GM12878 (cell line): ENCODE data around the gene ITPR2. TPM values are rescaled to one million over a fixed set of nuclear protein-coding genes. Genes with fewer than 3 reads are reported as not detected.

ENCODE experiments used
- ATAC-seq: fragments of 200-7000 bp; cut with Tn5 transposase; 3 replicates; pipeline ENCODE4 v1.9.1; 2020; ENCODE audit warnings: mild to moderate bottlenecking, moderate library complexity
- BruUV-seq: library from RNA; stranded (reverse); fragments of 400-500 nt; replicated peaks from 2 replicates; lab custom pipeline; 2021; lab: Mats Ljungman, UMichigan
- CTCF ChIA-PET: fragments of 300-600 bp; sonication (Branson Sonifier 250); formaldehyde crosslinking; extraction: SDS; loops from one replicate; lab custom pipeline; 2021; ENCODE audit warnings: inconsistent platforms; lab: Yijun Ruan, JAX
- POLR2A ChIA-PET: fragments of 350-600 bp; formaldehyde crosslinking; extraction: SDS; loops from one replicate; lab custom pipeline; 2021; ENCODE audit warnings: inconsistent platforms; lab: Charles Lee
- RAD21 ChIA-PET: fragments of 300-600 bp; sonication (Branson Sonifier 250); formaldehyde crosslinking; loops from one replicate; lab custom pipeline; 2023; ENCODE audit warnings: antibody characterized with exemption; ENCODE audit not compliant: unreplicated experiment; lab: Charles Lee
- SMC1A ChIA-PET: fragments of 300-600 bp; sonication (Branson Sonifier 250); formaldehyde crosslinking; loops from one replicate; lab custom pipeline; 2023; ENCODE audit not compliant: unreplicated experiment, uncharacterized antibody; lab: Charles Lee
- DNase-seq: peaks from one replicate; pipeline ENCODE4 v3.0.0-alpha.2; 2011; ENCODE audit warnings: low read depth, low spot score
- FAIRE-seq: peaks from 3 replicates; lab custom pipeline; 2011; peaks lifted over from hg19 to GRCh38; lab: Jason Lieb, UNC
- H2AFZ ChIP-seq: 2 replicates; pipeline ENCODE4 v1.6.0; 2011; ENCODE audit warnings: low read depth, low read length, control low read depth; ENCODE audit not compliant: control insufficient read depth
- H3K27ac ChIP-seq: 2 replicates; pipeline ENCODE4 v1.5.1; 2011; ENCODE audit warnings: control low read depth; ENCODE audit not compliant: control insufficient read depth, insufficient read depth
- H3K27me3 ChIP-seq, 2 experiments: replicated peaks in 1 of 2; 2 replicates each; pipeline versions ENCODE4 v1.6.0 to v1.6.1; 2011; ENCODE audit warnings: low read length in 1 of 2; ENCODE audit not compliant: control insufficient read depth in 2 of 2, insufficient read depth in 2 of 2
- H3K36me3 ChIP-seq, 2 experiments: 2 replicates each; pipeline ENCODE4 v1.5.1; 2011; ENCODE audit warnings: low read length in 1 of 2; ENCODE audit not compliant: control insufficient read depth in 2 of 2, insufficient read depth in 2 of 2
- H3K4me1 ChIP-seq: 2 replicates; pipeline ENCODE4 v1.6.1; 2011; ENCODE audit warnings: mild to moderate bottlenecking, low read length, moderate library complexity, mixed read lengths; ENCODE audit not compliant: control insufficient read depth, insufficient read depth
- H3K4me2 ChIP-seq: 2 replicates; pipeline ENCODE4 v1.6.0; 2011; ENCODE audit warnings: control low read depth; ENCODE audit not compliant: control insufficient read depth, insufficient read depth
- H3K4me3 ChIP-seq: fragments of 200-600 bp; sonication (generic); 2 replicates; pipeline ENCODE4 v1.5.1; 2016
- H3K79me2 ChIP-seq: 2 replicates; pipeline ENCODE4 v1.6.0; 2011; ENCODE audit warnings: low read length; ENCODE audit not compliant: control insufficient read depth, insufficient read depth
- H3K9ac ChIP-seq: 2 replicates; pipeline ENCODE4 v1.8.0; 2011; ENCODE audit warnings: low read length, control low read depth, mixed read lengths; ENCODE audit not compliant: control insufficient read depth, insufficient read depth
- H3K9me3 ChIP-seq: replicated peaks from 3 replicates; pipeline ENCODE4 v1.5.1; 2011; ENCODE audit warnings: mild to moderate bottlenecking, low read length; ENCODE audit not compliant: control insufficient read depth, insufficient read depth
- H4K20me1 ChIP-seq: 2 replicates; pipeline ENCODE4 v1.6.0; 2011; ENCODE audit not compliant: control insufficient read depth, insufficient read depth
- IKZF2 ChIP-seq, 2 experiments: fragments of 450-650 bp; IDR thresholded peaks; 2 replicates each; pipeline ENCODE4 v1.6.1; 2017; ENCODE audit warnings: mild to moderate bottlenecking in 2 of 2, moderate library complexity in 2 of 2
- RBBP5 ChIP-seq: fragments of 200-600 bp; sonication (generic); conservative IDR thresholded peaks from 2 replicates; pipeline ENCODE4 v1.6.1; 2016
- SPI1 ChIP-seq: IDR thresholded peaks from 2 replicates; pipeline ENCODE4 v1.6.1; 2011; ENCODE audit warnings: low read depth, mild to moderate bottlenecking, low read length, moderate library complexity, borderline replicate concordance; ENCODE audit not compliant: insufficient read depth
- WGBS: methylation state at CpG from one replicate; pipeline ENCODE4 v1.1.6; 2016; ENCODE audit warnings: low lambda C conversion rate; ENCODE audit not compliant: insufficient replicate concordance, insufficient coverage; ENCODE audit errors: missing lambda C conversion rate; 5-methylcytosine and 5-hydroxymethylcytosine counted together
- in situ Hi-C: fragments of 300-500 bp; cut with MboI; formaldehyde crosslinking; loops from 9 replicates; pipeline ENCODE4 v1.14.3; 2018; ENCODE audit warnings: mixed read lengths
- intact Hi-C: fragments of 100-400 bp; cut with micrococcal nuclease; formaldehyde crosslinking; loops from one replicate; pipeline ENCODE4 v1.14.2; 2022; ENCODE audit not compliant: unreplicated experiment
- polyA plus RNA-seq, 11 experiments: library from polyadenylated mRNA; depleted of rRNA in 4 of 11; unstranded in 6 of 11; stranded (reverse) in 5 of 11; fragments of >200 nt; fragmentation: Nextera tagmentation in 4 of 11; fragmentation: Illumina TruSeq in 1 of 11; extraction: Ambion mirVana in 4 of 11; extraction: Trizol in 1 of 11; gene quantifications; 1 replicate in 1 of 11; 2 replicates in 10 of 11; pipeline versions ENCODE4 v1.2.1 to v1.2.3, GENCODE V29; 2011 to 2016; ENCODE audit warnings: inconsistent platforms in 2 of 11, missing spikeins in 2 of 11, low read depth in 1 of 11
- total RNA-seq, 4 experiments: library from RNA; depleted of rRNA in 3 of 4; stranded (reverse); fragments of >200 nt in 3 of 4; fragmentation: Illumina TruSeq in 1 of 4; extraction: Trizol in 1 of 4; gene quantifications; 2 replicates each; pipeline versions ENCODE4 v1.2.1 to v1.2.3, GENCODE V29; 2013 to 2021
- TF ChIP-seq, protein P1 (sequence below): fragments of 450-650 bp; IDR thresholded peaks from 2 replicates; pipeline ENCODE4 v1.6.1; 2017; ENCODE audit warnings: borderline replicate concordance

The ITPR2 gene
- total and polyA plus RNA-seq, 10 of the 15 experiments (the other 5 are each of a cell fraction or from before 2014, with no cell fraction given), result 7.5 to 76.2 (median 47.1) TPM

DNA sequence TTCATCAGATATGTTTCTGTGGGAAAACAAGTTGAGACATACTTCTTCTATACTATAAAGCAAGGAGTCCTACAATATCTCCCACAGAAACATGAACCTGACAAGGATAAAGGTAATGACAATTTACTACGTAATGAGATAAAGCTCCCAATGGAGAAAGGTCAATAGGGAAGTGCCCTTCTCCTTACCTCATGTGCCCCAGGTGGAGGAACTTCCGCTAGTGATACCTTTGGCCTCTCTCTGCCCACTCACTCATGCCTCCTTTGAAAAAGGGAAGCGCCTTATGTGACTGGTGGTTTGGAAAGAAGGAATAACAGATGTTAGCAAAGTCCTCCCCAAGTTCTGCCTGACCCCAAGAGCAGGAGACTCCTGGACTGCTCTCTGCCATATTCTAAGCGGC lies 305.3 kb downstream of the ITPR2 start:
- H3K79me2 ChIP-seq, result no peaks in the 10 kb centered on the region
- ChIA-PET RAD21 (no interaction called here), CTCF (interaction anchor here (1.9 kb wide), 1 partner anchor 87 kb away, joined by 4 read pairs; no protein-coding TSS in a partner anchor), POLR2A (no interaction called here), SMC1A (interaction anchor here (1.5 kb wide), 1 partner anchor 40 kb away, joined by 4 read pairs; no protein-coding TSS in a partner anchor)
- in situ Hi-C loops, result no loop called here
- no peak for ATAC-seq
- H3K27me3 ChIP-seq, result no peaks in the 10 kb centered on the region
- TF ChIP-seq RBBP5, result no peak
- TF ChIP-seq IKZF2 (IDR thresholded peaks at IDR 0.05), result no peak
- TF ChIP-seq, protein P1, sequence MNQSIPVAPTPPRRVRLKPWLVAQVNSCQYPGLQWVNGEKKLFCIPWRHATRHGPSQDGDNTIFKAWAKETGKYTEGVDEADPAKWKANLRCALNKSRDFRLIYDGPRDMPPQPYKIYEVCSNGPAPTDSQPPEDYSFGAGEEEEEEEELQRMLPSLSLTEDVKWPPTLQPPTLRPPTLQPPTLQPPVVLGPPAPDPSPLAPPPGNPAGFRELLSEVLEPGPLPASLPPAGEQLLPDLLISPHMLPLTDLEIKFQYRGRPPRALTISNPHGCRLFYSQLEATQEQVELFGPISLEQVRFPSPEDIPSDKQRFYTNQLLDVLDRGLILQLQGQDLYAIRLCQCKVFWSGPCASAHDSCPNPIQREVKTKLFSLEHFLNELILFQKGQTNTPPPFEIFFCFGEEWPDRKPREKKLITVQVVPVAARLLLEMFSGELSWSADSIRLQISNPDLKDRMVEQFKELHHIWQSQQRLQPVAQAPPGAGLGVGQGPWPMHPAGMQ, result no peak
- TF ChIP-seq SPI1, result no peak
- peaks cover 10% of the 10 kb centered on the region; the same call in 2 of the 3 replicates for H3K9me3 ChIP-seq
- no peak for FAIRE-seq
- H3K4me1 ChIP-seq, result no peaks in the 10 kb centered on the region
- H3K36me3 ChIP-seq, result peaks cover 1 to 2% of the 10 kb centered on the region in 2 experiments; a peak in 2 of 4 replicates
- no peak for DNase-seq
- H4K20me1 ChIP-seq, result no peaks in the 10 kb centered on the region
- no peak overlapping the region for H3K4me2 ChIP-seq
- BruUV-seq, result no TSS peak
- intact Hi-C loops, result no loop called here
- H3K27ac ChIP-seq, result no peak overlapping the region
- no peak overlapping the region for H3K9ac ChIP-seq
- H3K4me3 ChIP-seq, result no peak overlapping the region
- H2AFZ ChIP-seq, result no peak overlapping the region
- 88% methylated on average over 4 of the region's 4 CpGs for WGBS
